ENCODE measurements around the gene RNF8.
"Not testable (repeated sequence)": the region's sequence is repeated elsewhere in the genome, so short reads cannot be mapped to it uniquely, and the experiment has no call there.

The RNF8 gene

GRCh38 chr6:37344308-37344707 lies 9.5 kb upstream of the RNF8 start:
- no peaks in the 10 kb centered on the region for H3K9me2 ChIP-seq (replicated peaks; ENCODE audit: insufficient read depth, low read length)
- no peaks in the 10 kb centered on the region for H3F3A ChIP-seq (ENCODE audit: insufficient read depth, low read length)
- no peak for DNase-seq
- TF ChIP-seq EZH2 (optimal IDR thresholded peaks at IDR 0.05; ENCODE audit: low read depth, low read length) = no peak
- TF ChIP-seq, protein P1, sequence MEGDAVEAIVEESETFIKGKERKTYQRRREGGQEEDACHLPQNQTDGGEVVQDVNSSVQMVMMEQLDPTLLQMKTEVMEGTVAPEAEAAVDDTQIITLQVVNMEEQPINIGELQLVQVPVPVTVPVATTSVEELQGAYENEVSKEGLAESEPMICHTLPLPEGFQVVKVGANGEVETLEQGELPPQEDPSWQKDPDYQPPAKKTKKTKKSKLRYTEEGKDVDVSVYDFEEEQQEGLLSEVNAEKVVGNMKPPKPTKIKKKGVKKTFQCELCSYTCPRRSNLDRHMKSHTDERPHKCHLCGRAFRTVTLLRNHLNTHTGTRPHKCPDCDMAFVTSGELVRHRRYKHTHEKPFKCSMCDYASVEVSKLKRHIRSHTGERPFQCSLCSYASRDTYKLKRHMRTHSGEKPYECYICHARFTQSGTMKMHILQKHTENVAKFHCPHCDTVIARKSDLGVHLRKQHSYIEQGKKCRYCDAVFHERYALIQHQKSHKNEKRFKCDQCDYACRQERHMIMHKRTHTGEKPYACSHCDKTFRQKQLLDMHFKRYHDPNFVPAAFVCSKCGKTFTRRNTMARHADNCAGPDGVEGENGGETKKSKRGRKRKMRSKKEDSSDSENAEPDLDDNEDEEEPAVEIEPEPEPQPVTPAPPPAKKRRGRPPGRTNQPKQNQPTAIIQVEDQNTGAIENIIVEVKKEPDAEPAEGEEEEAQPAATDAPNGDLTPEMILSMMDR (IDR thresholded peaks at IDR 0.05; ENCODE audit: low read length) = no peak
- TF ChIP-seq EZH2phosphoT487 (IDR thresholded peaks at IDR 0.05; ENCODE audit: low read length) = no peak
- H3K27me3 ChIP-seq (replicated peaks; ENCODE audit: insufficient read depth, low read length) = no peaks in the 10 kb centered on the region
- no peaks in the 10 kb centered on the region for H3K4me1 ChIP-seq (ENCODE audit: low read length)
- no peak overlapping the region for H3K27ac ChIP-seq (ENCODE audit: low read length)
- H3K4me2 ChIP-seq (ENCODE audit: low read depth, low read length) = no peak overlapping the region
- H2AFZ ChIP-seq (ENCODE audit: low read length) = no peak overlapping the region
- H3K9me3 ChIP-seq (replicated peaks; ENCODE audit: insufficient read depth, low read length) = no peaks in the 10 kb centered on the region
- no peaks in the 10 kb centered on the region for H3K79me2 ChIP-seq (ENCODE audit: low read length)
- no peak overlapping the region for H3K9ac ChIP-seq (ENCODE audit: low read length)
- no peaks in the 10 kb centered on the region for H4K20me1 ChIP-seq (ENCODE audit: insufficient read depth, low read length)
- H3K4me3 ChIP-seq (ENCODE audit: low read length) = no peak overlapping the region
- H3K36me3 ChIP-seq (replicated peaks; ENCODE audit: insufficient read depth, low read length) = no peaks in the 10 kb centered on the region

DNA sequence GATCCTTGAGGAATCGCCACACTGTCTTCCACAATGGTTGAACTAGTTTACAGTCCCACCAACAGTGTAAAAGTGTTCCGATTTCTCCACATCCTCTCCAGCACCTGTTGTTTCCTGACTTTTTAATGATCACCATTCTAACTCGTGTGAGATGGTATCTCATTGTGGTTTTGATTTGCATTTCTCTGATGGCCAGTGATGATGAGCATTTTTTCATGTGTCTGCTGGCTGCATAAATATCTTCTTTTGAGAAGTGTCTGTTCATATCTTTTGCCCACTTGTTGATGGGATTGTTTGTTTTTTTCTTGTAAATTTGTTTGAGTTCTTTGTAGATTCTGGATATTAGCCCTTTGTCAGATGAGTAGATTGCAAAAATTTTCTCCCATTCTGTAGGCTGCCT lies 8.0 kb upstream of the RNF8 start:
- H2AFZ ChIP-seq (ENCODE audit: low read length); DNase-seq; H3F3A ChIP-seq (ENCODE audit: insufficient read depth, low read length); H3K79me2 ChIP-seq (ENCODE audit: low read length); H3K9me3 ChIP-seq (replicated peaks; ENCODE audit: insufficient read depth, low read length); H3K36me3 ChIP-seq (replicated peaks; ENCODE audit: insufficient read depth, low read length); H4K20me1 ChIP-seq (ENCODE audit: insufficient read depth, low read length); H3K4me1 ChIP-seq (ENCODE audit: low read length); H3K27ac ChIP-seq (ENCODE audit: low read length); H3K9me2 ChIP-seq (replicated peaks; ENCODE audit: insufficient read depth, low read length); H3K9ac ChIP-seq (ENCODE audit: low read length); H3K27me3 ChIP-seq (replicated peaks; ENCODE audit: insufficient read depth, low read length); H3K4me3 ChIP-seq (ENCODE audit: low read length); H3K4me2 ChIP-seq (ENCODE audit: low read depth, low read length): not testable (repeated sequence)

GRCh38 chr6:37347177-37347576 lies 6.6 kb upstream of the RNF8 start:
- H4K20me1 ChIP-seq (ENCODE audit: insufficient read depth, low read length) = no peaks in the 10 kb centered on the region
- H3K27me3 ChIP-seq (replicated peaks; ENCODE audit: insufficient read depth, low read length) = no peaks in the 10 kb centered on the region
- no peak overlapping the region for H3K27ac ChIP-seq (ENCODE audit: low read length)
- H3K9ac ChIP-seq (ENCODE audit: low read length) = no peak overlapping the region
- H3K79me2 ChIP-seq (ENCODE audit: low read length) = no peaks in the 10 kb centered on the region
- DNase-seq = no peak
- H3K9me3 ChIP-seq (replicated peaks; ENCODE audit: insufficient read depth, low read length) = no peaks in the 10 kb centered on the region
- no peak overlapping the region for H2AFZ ChIP-seq (ENCODE audit: low read length)
- H3K4me3 ChIP-seq (ENCODE audit: low read length) = no peak overlapping the region
- H3K36me3 ChIP-seq (replicated peaks; ENCODE audit: insufficient read depth, low read length) = no peaks in the 10 kb centered on the region
- no peaks in the 10 kb centered on the region for H3K9me2 ChIP-seq (replicated peaks; ENCODE audit: insufficient read depth, low read length)
- no peaks in the 10 kb centered on the region for H3K4me1 ChIP-seq (ENCODE audit: low read length)
- H3K4me2 ChIP-seq (ENCODE audit: low read depth, low read length) = no peak overlapping the region
- H3F3A ChIP-seq (ENCODE audit: insufficient read depth, low read length) = no peaks in the 10 kb centered on the region
- no peak for TF ChIP-seq EZH2phosphoT487 (IDR thresholded peaks at IDR 0.05; ENCODE audit: low read length)
- TF ChIP-seq, protein P1 (IDR thresholded peaks at IDR 0.05; ENCODE audit: low read length) = no peak
- TF ChIP-seq EZH2 (optimal IDR thresholded peaks at IDR 0.05; ENCODE audit: low read depth, low read length) = no peak

GRCh38 chr6:37347670-37348111 lies 6.1 kb upstream of the RNF8 start:
- Histone ChIP-seq H3K36me3 (replicated peaks; ENCODE audit: insufficient read depth, low read length) (no peaks in the 10 kb centered on the region), H3F3A (ENCODE audit: insufficient read depth, low read length) (no peaks in the 10 kb centered on the region), H3K4me1 (ENCODE audit: low read length) (no peaks in the 10 kb centered on the region), H3K27me3 (replicated peaks; ENCODE audit: insufficient read depth, low read length) (no peaks in the 10 kb centered on the region), H3K27ac (ENCODE audit: low read length) (no peak overlapping the region), H3K9ac (ENCODE audit: low read length) (no peak overlapping the region), H3K9me3 (replicated peaks; ENCODE audit: insufficient read depth, low read length) (no peaks in the 10 kb centered on the region), H2AFZ (ENCODE audit: low read length) (no peak overlapping the region), H3K79me2 (ENCODE audit: low read length) (no peaks in the 10 kb centered on the region), H3K4me3 (ENCODE audit: low read length) (no peak overlapping the region), H3K9me2 (replicated peaks; ENCODE audit: insufficient read depth, low read length) (no peaks in the 10 kb centered on the region), H4K20me1 (ENCODE audit: insufficient read depth, low read length) (no peaks in the 10 kb centered on the region), H3K4me2 (ENCODE audit: low read depth, low read length) (no peak overlapping the region)
- no peak for TF ChIP-seq EZH2phosphoT487 (IDR thresholded peaks at IDR 0.05; ENCODE audit: low read length)
- no peak for TF ChIP-seq EZH2 (optimal IDR thresholded peaks at IDR 0.05; ENCODE audit: low read depth, low read length)
- TF ChIP-seq, protein P1 (IDR thresholded peaks at IDR 0.05; ENCODE audit: low read length) = no peak
- no peak for DNase-seq
